Left renal cortex interstitium (tissue), 4 donors: Measurements from ENCODE around the gene ANKRD33B. TPM values are rescaled to one million over a fixed set of nuclear protein-coding genes. Genes with fewer than 3 reads are reported as not detected.

ENCODE experiments used
- DNase-seq, 4 donors: peaks; one replicate each; pipeline ENCODE4 v3.0.0-alpha.2; 2013; ENCODE audit warnings: low read depth in 4 of 4, low spot score in 2 of 4, missing footprints in 1 of 4
- polyA plus RNA-seq, 4 donors: library from polyadenylated mRNA; unstranded; fragments of 120-200 nt; gene quantifications; one replicate each; pipeline ENCODE4 v1.2.1, GENCODE V29; 2013; ENCODE audit not compliant: insufficient read length in 4 of 4

ANKRD33B gene
- polyA plus RNA-seq, 4 donors, result 1.5 to 1.7 (median 1.6) TPM

DNA sequence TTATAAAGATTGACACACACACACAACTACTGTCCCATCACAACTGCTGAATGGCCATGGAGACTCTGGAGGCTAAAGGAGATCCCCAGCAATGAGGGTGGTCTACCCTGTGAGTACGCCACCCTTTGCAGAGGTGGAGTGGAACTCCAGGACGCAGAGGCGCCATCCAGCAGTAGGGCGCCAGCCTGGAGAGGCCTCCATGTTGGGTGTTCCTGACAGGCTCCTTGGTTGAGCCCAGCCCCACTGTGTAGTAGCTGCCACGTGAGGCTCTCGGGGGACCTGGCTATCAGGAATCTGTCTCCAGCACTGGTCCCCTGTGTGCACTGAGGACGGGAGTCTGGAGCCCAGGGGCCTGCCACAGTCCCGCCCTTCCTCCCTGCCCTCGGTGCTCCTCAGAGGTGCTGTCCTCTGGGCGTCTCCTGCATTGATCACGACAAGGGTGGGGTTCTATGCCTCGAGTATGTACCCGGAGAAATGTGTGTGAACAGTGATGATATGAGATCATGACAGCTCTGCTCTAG lies 124.8 kb downstream of the ANKRD33B start:
- no peak for DNase-seq

DNA sequence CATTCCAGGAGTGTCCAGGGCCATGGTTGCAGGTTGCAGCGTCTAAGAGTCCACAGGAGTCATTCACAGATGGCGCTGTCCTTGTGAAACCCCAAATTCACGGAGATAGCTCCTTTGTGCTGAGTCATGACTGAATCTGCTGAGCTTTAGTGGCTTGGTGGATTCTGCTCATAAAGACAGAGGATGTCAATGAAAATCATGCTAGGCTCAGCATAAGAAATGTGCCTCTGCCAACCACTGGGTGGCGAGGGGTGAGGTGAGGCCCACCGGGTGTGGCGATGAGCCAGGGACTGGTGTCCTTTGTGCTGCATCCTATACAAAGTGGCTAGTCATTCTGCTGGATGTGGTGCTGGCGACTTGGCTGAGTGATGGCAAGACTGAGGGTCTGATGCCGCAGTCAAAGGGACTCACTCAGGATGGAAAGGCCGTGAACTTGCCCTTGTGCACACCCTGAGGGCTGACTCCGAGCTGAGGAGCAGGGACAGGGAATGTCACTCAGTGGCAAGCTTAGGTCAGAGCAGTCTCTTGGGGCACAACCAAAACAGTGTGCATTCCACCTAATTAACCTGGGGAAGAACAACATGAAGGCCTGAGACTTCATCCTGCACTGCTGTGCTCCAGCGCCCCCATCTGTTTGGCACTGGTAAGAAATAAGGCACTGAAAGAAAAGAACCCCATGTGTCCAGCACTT lies 125.7 kb downstream of the ANKRD33B start:
- no peak for DNase-seq

DNA sequence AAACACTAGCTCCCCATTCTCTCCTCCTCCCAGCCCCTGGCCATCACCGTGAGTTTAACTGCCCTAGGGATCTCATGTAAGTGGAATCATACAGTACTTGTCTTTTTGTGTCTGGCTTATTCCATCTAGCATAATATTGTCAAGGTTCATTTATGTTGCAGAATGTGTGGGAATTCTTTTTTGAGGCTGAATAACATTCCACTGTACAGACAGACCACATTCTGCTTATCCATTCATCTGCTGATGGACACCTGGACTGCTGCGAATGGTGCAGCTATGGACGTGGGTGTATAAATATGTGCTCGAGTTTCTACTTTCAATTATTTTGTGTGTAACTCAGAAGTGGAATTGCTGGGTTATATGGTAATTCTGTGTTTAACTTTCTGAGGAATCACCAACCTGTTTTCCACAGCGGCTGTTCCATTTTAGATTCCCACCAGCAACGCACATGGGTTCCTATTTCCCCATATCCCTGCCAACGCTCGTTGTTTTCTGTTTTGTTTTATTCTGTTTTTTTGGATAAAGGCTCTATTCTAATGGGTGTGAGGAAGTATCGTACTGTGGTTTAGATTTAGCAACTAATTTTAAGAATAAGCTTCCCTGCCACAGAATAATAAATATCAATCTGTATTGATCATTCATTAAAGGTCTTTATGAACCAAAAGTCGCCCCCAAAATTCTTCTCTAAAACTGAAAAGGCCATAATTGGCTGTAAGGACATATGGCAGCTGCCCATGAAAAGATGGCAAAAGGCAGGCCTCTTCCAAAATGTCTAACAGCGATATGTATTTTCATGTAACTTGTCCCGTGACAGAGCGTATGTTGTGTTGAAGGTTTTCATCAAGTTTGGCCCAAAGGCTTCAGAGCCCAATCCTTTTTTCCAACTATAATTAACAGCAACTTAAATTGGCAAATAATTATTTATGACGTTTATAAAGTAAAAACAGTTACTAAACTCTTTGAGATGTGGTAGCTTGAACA lies 126.9 kb downstream of the ANKRD33B start:
- DNase-seq, result no peak

DNA sequence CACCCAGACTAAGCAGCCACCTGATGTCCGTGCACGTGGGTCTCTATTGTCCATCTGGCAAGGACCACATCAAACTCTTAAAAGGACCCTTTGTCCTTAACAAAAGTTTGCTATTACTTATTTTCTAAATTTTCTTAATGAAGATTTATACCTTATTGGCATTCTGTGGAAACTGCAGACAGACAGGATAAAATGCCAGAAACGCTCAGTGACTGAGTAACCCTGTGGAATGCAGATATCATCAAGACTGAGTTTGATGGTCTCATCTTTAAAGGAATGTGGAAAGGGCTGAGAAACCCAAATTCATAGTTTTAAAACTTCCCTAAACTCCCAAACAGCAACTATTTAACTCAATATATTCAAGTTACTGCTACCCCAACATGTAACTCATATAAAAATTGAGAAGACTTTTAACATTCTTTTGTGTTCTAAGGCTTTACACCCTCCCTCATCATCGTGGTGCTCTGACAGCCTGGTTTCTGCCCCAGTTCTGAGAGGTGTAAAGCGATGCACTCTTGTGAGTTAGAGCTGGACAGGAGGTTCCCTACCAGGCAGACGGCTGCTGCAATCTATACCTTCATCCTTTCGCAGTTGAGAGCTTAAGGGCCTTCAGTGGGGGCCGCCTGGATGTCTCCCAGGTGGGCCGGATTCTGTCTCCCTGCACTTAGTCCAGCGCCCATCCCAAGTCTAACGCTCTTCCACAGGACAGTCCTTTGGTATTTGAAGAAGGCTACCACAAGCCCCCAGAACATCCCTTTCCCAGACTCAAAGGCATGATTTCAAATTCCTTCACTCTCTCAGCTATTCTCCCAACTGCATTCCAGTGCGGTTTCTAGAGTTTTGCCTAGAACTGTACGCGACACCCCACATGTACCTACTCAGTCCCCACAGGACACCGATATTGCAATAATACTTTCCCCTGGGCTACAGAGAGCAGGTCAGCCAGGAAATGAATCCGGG lies 128.2 kb downstream of the ANKRD33B start:
- no peak for DNase-seq

DNA sequence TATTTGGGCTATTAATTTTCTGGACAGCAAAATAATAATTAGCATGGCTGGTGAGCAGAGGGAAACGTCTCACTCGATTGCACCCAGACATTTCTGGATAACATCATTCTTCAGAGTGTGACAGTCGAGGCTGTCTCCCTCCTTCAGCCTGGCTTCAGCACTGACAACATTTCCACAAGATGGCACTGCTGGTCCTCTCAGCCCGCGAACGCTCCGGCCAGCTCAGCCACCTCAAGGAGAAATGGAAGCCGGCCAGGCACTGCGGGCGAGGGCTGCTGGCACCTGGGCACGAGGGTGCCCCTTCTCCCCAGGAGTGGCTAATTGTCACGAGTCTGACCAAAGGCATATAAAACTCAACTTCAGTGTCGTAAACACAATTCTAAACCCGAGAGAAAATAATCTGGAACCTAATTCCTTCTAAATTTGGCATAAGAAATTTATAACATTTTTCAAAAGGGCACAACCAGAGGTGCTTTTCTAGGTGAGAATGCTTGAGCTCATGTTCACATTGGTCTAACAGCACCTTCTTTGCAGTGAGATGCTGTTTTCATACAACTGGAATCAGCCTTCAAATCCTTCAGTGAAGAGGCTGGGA lies 131.3 kb downstream of the ANKRD33B start:
- DNase-seq, result peak in 3 of 4 donors; percentile 36 to 61 (median 55)

DNA sequence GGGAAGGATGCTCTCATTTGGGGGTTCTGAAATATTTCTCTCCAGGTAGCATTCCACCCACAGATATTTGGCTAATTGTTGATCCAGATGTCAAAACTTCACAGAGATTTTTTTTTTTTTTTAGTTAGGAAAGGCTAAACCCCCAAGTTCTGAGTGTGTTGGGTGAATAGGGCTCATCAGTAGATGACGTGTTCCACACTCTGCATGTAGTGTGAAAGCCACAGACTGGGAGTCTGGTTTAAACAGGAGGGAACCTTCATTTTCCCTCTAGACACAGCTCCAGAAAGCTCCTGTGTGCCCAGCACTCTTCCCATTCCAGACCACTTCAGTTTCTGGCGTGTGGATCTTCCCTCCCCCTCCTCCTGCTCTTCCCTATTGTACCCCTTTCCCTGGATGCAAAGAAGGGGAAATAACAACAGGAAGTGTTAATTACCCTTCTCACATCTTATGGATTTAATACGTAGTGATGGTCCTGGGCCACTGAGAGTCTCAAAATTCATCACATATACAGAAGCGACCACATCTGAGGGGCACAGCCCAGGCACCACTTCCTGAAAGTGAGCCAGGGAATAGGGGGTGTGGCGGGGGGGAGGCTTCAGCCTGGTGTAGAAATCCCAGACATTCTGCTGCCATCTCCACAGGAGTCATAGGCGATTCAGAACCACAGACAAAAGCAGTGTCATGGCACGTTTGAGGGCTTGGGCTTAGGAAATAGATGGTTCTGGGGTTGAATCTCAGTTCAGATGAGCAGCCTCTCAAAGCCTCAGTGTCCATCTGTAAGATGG lies 132.1 kb downstream of the ANKRD33B start:
- no peak for DNase-seq

DNA sequence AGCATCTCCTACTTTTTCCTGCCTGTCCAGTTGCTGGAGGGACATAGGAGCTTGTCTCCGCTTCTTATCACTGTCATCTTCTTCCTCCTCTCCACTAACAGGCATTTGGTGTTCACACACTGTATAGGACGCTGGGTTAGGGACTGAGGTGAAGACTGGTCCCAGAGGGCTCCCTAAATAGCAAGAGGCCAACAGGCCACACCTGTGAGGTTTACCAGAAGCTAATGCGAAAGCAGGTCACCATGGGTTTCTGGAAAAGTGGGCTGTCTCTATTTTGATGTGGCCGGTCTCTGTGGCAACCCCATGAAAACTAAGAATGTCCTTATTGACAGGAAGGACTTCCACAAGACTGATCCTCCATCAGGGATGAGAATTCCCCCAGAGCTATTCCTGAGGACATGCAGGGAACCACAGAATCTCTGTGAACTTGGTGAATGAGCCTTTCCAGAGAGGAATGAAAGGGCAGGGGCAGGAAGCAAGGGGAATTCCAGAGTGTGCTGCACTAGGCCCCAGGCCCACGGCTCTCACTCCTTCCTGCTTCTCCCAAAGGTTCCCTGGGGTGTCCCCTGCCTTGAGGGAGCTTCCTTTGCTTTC lies 135.5 kb downstream of the ANKRD33B start:
- no peak for DNase-seq

DNA sequence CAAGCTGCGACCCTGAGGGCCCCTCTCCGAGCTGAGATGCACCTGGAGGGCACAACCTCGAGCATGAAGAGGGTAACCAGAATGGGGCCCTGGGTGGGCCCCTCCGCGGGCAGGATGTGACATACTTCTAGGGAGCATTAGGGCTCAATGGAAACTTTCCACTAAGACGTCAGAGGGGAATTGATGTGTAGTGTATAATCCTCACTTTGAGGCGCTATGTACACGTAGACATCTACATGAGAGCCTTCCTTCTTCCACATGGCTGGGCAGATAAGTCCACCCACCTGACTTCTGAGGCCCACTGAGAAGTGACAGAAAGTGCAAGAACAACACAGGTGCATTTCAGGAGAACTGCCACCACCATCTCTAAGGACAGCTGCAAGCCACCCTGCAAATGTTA lies 136.1 kb downstream of the ANKRD33B start:
- DNase-seq, result no peak

DNA sequence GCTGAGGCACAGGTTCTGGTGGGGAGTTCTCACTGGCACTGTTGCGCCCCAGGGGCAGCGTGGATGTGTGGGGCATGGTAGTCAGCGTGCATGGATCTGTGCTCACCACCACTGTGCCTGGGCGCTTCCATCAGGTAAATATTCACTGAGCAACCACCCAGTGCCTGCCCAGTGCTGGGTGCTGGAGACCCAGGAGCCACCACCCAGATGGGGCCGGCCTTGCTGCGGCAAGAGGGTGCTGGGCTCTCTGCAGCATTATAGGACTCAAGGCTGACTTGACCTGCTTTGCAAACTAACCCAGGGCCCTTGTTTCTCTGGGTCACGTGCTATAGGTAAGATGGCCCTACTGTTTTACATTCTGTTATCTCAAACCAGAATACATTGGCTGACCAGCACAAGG lies 136.6 kb downstream of the ANKRD33B start:
- DNase-seq, result no peak

DNA sequence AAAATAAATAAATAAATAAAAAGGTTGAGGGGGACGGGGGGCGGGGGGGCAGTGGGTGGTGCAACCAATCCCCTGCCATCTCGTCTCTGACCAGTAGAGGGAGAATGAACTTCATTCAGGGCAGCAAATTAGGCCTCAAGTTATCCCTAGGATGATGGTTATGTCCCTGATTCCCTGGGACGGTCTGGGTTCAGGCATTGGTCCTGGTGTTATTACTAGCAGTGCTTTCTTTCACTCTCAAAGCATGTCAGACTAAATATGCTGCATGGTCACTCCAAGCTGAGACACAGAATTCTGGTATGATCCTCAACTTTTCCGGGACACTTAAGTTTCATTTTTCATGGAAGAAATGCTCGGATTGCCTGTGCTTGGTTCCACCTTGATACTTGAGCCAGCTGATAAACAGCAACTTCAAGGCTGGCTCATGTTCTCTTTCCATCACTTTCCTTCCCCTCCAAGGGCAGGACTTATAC lies 137.7 kb downstream of the ANKRD33B start:
- peak in 3 of 4 donors; percentile 20 to 36 (median 21) for DNase-seq

DNA sequence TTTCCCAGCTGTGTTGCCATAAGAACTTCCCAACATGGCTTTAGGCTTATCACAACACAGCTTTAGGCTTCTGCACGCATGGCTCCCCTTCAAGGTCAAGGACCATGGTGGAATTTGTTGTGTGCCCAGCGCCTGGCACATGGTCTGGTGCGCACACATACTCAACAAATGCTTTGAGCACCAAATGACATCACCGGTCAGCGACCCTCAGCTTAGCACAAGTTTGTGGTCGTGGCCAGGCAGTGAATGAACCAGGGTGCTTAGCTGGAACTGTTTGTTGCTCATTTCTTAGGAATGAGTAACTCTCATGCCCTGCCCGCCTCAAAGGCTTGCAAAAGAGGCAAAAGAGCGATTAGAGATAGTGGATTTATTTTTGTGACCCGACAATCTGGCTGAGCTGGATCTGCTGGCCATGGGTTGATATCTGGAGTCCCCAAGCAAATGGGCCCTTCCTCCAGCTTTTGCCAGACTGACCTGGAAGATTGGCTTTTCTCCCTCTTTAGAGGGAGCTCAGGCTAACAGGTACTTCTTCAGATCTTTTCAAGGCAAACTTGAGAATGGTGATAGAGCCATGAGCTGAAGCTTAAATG lies 138.3 kb downstream of the ANKRD33B start:
- no peak for DNase-seq

DNA sequence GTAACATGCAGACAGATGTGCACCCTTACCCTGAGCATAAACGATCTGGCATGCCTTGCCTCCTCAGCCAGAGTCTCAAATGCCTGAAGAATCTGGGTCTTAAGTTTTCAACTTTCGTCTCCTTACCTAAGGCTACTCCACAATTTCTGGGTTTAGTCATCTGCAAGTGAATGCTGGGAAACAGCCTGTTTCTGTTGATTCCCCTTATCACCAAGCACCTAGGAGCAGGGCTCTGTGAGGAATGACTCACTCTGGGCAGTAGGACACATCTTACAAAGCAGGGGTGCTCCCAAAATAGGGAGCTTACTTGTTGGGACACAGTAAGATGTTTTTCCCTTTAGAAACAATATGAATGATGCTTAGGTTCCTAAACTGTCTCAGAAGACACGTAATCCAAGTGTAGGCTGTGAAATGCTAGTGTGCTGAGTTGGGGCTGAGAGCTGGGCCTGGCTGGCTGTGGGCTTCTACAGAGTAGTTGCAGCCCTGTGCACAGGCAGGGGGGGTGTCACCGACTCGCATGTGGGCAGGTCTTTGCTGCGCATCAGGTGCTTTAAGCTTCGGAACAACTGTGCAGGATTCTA lies 139.1 kb downstream of the ANKRD33B start:
- no peak for DNase-seq

DNA sequence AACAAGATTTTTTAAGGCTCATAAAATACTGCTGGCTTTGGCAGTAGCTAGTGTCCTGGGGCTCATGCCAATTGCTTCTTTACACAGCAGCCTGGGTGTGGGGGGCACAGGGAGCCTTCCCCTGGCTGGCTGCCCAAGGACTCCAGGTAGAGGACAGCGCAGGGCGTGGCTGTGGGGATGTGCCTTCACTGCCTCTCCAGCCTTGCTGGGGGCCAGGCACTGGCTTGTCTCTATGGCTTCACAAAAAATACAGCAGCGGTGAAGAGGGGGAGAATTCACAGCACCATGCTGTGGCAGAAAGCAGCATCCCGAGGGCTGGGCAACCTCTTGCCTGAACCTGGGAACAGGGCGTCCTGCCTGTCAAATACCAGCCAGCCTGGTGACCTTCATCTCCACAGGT lies 139.8 kb downstream of the ANKRD33B start:
- no peak for DNase-seq

DNA sequence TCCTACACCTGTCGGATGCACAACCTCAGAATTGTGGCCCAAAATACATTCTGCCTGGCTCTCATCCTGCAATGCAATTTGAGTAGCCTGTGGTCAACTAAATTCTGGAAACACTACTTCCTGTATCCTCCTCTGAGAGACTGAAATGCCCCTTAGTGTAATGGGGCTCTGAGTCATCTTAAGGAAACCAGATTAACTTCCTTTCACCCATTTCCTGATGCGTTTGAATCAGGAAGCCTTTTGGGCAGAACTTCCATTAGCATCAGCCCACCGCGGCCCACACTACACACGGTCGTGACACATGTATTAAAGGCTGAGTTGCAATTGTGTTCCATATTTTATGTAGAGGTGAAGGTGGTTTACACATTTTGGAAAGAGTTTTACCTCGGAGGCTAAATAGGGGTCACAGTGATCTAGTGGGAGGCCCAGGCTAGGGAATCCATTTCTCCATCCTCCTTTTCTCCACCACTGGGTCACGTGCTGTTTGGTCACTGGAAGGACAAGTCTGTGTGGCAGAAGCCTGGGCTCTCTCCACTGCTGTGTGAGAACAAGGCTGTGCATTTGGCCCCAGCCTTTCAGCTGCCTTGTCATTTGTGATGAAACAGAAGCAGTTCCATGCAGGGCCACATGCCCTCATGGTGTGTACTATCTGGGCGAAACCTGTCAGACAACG lies 141.2 kb downstream of the ANKRD33B start:
- no peak for DNase-seq

DNA sequence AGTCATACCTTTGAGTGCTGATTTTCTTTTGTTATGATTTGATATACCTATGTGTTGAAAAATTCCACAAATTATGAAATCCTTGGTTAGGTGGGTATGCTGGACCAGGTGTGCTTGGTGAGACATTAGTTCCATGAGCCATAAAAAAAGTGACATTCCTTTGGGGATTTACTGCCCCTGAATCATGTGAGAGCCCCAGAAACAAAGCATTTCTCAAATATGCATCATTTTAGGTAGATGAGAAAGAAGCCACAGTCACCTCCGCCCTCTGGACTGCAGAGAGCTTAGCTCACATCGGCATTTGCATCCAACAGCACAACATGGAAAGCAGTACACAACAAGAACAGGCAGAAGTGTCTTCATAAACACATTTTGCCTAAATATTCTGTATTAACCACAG lies 141.9 kb downstream of the ANKRD33B start:
- no peak for DNase-seq

DNA sequence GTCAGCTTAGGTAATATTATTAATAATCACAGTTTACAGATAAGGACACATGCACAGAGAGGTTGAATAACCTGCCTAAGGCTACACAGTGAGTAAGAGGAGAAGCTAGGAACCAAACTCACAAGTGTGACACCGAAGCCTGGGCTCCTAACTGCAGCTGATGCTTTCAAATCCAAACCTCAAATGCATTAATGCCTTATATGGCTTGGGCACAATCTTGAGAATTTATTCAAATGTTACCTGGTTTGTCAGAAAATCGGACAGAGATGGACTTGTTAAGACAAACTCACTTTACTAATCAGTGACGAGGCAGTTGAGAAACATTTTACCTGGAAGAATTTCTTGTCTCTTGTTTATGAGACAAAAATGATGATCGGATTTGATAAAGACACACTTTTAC lies 142.5 kb downstream of the ANKRD33B start:
- no peak for DNase-seq
